Activated CD4-positive, alpha-beta T cell treated with anti-CD3 and anti-CD28 coated beads for 48 hours (primary cell): ENCODE results near the gene NOB1.
A peak's percentile ranks its signal among the peaks of the same experiment; 100 is the strongest.

ENCODE experiments used
- DNase-seq: peaks from one replicate; pipeline ENCODE4 v3.0.0-alpha.2; 2020

NOB1 gene

GRCh38 chr16:69718111-69718764 lies 36.5 kb downstream of the NOB1 start:
- no peak for DNase-seq

- no peak for DNase-seq
Measured at GRCh38 chr16:69717066-69717465, 37.7 kb downstream of the NOB1 start.

GRCh38 chr16:69712914-69713581 lies 41.7 kb downstream of the NOB1 start:
- DNase-seq: no peak

GRCh38 chr16:69712277-69712676 lies 42.4 kb downstream of the NOB1 start:
- no peak for DNase-seq

- DNase-seq: peak; percentile 37
Measured at GRCh38 chr16:69711115-69711740, 43.5 kb downstream of the NOB1 start.

GRCh38 chr16:69709456-69710084 lies 45.2 kb downstream of the NOB1 start:
- DNase-seq: no peak

GRCh38 chr16:69707920-69708683 lies 46.6 kb downstream of the NOB1 start:
- DNase-seq: no peak

- DNase-seq: no peak
Measured at GRCh38 chr16:69706975-69707340, 47.8 kb downstream of the NOB1 start.

- DNase-seq: no peak
Measured at GRCh38 chr16:69706256-69706974, 48.3 kb downstream of the NOB1 start.

GRCh38 chr16:69703638-69704037 lies 51.1 kb downstream of the NOB1 start:
- no peak for DNase-seq

GRCh38 chr16:69701866-69702265 lies 52.9 kb downstream of the NOB1 start:
- DNase-seq: no peak

- no peak for DNase-seq
Measured at GRCh38 chr16:69701452-69701851, 53.3 kb downstream of the NOB1 start.

GRCh38 chr16:69699915-69700314 lies 54.8 kb downstream of the NOB1 start:
- DNase-seq: no peak

- no peak for DNase-seq
Measured at GRCh38 chr16:69698404-69698803, 56.3 kb downstream of the NOB1 start.

- DNase-seq: no peak
Measured at GRCh38 chr16:69693916-69694315, 60.8 kb downstream of the NOB1 start.

- peak; percentile 22 for DNase-seq
Measured at GRCh38 chr16:69691980-69692911, 62.5 kb downstream of the NOB1 start.
